ENCODE measurements around the gene RPL10. TPM values are rescaled to one million over a fixed set of nuclear protein-coding genes. Genes with fewer than 3 reads are reported as not detected.

RPL10 gene
- total and polyA plus RNA-seq, 2 of the 13 experiments (the other 11 are each of a cell fraction or from before 2014, with no cell fraction given) = 2,381 to 4,713 TPM

DNA sequence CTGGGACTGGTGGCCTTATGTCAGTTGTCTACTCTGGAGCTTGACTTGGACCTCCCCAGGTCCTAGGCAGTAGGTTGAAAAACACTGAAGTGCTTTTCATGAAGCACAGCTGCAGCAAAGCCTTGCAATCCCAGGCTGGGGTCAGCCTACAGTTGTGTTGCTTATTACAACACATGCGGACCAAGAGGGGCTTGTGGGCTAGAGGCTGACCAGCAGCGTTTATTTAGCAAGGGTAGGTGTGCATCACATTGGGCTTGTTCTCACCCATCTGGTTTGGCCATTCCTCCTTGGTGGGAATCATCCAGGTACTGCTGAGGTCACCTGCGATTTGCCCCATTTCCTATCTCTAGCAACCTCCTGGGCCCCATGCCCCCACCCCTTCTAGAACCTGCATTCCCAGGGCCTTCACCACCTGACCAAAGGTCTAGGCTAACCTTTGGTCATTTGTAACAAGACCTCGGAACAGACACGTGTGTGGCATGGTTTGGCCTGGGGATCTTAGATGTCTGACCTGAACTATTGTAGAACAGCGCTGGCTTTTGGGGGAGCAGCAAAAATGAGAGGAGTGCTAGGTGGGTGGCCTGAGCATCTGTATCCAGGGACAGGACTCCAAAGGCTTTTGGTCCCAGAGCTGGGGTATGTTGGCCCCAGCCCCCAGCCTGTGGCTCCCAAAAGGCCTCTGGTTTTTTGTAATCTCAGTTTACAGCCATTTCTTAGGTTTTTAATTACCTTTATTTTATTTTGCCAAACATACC is 3.0 kb downstream of the RPL10 start (continued):
- TF ChIP-seq, protein P1, sequence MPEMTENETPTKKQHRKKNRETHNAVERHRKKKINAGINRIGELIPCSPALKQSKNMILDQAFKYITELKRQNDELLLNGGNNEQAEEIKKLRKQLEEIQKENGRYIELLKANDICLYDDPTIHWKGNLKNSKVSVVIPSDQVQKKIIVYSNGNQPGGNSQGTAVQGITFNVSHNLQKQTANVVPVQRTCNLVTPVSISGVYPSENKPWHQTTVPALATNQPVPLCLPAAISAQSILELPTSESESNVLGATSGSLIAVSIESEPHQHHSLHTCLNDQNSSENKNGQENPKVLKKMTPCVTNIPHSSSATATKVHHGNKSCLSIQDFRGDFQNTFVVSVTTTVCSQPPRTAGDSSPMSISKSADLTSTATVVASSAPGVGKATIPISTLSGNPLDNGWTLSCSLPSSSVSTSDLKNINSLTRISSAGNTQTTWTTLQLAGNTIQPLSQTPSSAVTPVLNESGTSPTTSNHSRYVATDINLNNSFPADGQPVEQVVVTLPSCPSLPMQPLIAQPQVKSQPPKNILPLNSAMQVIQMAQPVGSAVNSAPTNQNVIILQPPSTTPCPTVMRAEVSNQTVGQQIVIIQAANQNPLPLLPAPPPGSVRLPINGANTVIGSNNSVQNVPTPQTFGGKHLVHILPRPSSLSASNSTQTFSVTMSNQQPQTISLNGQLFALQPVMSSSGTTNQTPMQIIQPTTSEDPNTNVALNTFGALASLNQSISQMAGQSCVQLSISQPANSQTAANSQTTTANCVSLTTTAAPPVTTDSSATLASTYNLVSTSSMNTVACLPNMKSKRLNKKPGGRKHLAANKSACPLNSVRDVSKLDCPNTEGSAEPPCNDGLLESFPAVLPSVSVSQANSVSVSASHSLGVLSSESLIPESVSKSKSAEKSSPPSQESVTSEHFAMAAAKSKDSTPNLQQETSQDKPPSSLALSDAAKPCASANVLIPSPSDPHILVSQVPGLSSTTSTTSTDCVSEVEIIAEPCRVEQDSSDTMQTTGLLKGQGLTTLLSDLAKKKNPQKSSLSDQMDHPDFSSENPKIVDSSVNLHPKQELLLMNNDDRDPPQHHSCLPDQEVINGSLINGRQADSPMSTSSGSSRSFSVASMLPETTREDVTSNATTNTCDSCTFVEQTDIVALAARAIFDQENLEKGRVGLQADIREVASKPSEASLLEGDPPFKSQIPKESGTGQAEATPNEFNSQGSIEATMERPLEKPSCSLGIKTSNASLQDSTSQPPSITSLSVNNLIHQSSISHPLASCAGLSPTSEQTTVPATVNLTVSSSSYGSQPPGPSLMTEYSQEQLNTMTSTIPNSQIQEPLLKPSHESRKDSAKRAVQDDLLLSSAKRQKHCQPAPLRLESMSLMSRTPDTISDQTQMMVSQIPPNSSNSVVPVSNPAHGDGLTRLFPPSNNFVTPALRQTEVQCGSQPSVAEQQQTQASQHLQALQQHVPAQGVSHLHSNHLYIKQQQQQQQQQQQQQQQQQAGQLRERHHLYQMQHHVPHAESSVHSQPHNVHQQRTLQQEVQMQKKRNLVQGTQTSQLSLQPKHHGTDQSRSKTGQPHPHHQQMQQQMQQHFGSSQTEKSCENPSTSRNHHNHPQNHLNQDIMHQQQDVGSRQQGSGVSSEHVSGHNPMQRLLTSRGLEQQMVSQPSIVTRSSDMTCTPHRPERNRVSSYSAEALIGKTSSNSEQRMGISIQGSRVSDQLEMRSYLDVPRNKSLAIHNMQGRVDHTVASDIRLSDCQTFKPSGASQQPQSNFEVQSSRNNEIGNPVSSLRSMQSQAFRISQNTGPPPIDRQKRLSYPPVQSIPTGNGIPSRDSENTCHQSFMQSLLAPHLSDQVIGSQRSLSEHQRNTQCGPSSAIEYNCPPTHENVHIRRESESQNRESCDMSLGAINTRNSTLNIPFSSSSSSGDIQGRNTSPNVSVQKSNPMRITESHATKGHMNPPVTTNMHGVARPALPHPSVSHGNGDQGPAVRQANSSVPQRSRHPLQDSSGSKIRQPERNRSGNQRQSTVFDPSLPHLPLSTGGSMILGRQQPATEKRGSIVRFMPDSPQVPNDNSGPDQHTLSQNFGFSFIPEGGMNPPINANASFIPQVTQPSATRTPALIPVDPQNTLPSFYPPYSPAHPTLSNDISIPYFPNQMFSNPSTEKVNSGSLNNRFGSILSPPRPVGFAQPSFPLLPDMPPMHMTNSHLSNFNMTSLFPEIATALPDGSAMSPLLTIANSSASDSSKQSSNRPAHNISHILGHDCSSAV (CRISPR knock-in tag; IDR thresholded peaks at IDR 0.05; ENCODE audit: borderline replicate concordance) = no peak
- TF ChIP-seq, protein P2, sequence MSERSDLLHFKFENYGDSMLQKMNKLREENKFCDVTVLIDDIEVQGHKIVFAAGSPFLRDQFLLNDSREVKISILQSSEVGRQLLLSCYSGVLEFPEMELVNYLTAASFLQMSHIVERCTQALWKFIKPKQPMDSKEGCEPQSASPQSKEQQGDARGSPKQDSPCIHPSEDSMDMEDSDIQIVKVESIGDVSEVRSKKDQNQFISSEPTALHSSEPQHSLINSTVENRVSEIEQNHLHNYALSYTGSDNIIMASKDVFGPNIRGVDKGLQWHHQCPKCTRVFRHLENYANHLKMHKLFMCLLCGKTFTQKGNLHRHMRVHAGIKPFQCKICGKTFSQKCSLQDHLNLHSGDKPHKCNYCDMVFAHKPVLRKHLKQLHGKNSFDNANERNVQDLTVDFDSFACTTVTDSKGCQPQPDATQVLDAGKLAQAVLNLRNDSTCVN (CRISPR knock-in tag; IDR thresholded peaks at IDR 0.05; ENCODE audit: borderline replicate concordance) = no peak
- no peak for TF ChIP-seq CREM (IDR thresholded peaks at IDR 0.05)
- no peak for TF ChIP-seq CREM (CRISPR knock-in tag; IDR thresholded peaks at IDR 0.05)
- TF ChIP-seq KDM2A (CRISPR knock-in tag; IDR thresholded peaks at IDR 0.05; ENCODE audit: borderline replicate concordance, low read depth) = peak; percentile 66
- no peak for TF ChIP-seq ZNF781 (CRISPR knock-in tag; IDR thresholded peaks at IDR 0.05; ENCODE audit: borderline replicate concordance, not compliant biosample characterization)
- TF ChIP-seq REL (CRISPR knock-in tag; conservative IDR thresholded peaks at IDR 0.05) = no peak
- no peak for TF ChIP-seq GTF2F1 (IDR thresholded peaks at IDR 0.05; ENCODE audit: low read length)
- TF ChIP-seq CAMTA2 (CRISPR knock-in tag; IDR thresholded peaks at IDR 0.05; ENCODE audit: borderline replicate concordance) = no peak
- TF ChIP-seq ZNF547 (CRISPR knock-in tag; IDR thresholded peaks at IDR 0.05) = no peak
- TF ChIP-seq POGZ (CRISPR knock-in tag; IDR thresholded peaks at IDR 0.05) = no peak
- no peak for TF ChIP-seq BRCA1 (CRISPR knock-in tag; IDR thresholded peaks at IDR 0.05)
- TF ChIP-seq, protein P3, sequence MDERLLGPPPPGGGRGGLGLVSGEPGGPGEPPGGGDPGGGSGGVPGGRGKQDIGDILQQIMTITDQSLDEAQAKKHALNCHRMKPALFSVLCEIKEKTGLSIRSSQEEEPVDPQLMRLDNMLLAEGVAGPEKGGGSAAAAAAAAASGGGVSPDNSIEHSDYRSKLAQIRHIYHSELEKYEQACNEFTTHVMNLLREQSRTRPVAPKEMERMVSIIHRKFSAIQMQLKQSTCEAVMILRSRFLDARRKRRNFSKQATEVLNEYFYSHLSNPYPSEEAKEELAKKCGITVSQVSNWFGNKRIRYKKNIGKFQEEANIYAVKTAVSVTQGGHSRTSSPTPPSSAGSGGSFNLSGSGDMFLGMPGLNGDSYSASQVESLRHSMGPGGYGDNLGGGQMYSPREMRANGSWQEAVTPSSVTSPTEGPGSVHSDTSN (CRISPR knock-in tag; IDR thresholded peaks at IDR 0.05) = no peak
- TF ChIP-seq ZNF83 (CRISPR knock-in tag; IDR thresholded peaks at IDR 0.05; ENCODE audit: borderline replicate concordance) = no peak
- no peak for TF ChIP-seq ZNF224 (CRISPR knock-in tag; IDR thresholded peaks at IDR 0.05)
- TF ChIP-seq BORCS8-MEF2B (CRISPR knock-in tag; IDR thresholded peaks at IDR 0.05) = no peak
- TF ChIP-seq ZNF605 (CRISPR knock-in tag; IDR thresholded peaks at IDR 0.05) = no peak
- TF ChIP-seq KDM3A (CRISPR knock-in tag; IDR thresholded peaks at IDR 0.05; ENCODE audit: low read depth) = no peak
- TF ChIP-seq ZNF20 (CRISPR knock-in tag; IDR thresholded peaks at IDR 0.05) = no peak
- TF ChIP-seq, protein P4, sequence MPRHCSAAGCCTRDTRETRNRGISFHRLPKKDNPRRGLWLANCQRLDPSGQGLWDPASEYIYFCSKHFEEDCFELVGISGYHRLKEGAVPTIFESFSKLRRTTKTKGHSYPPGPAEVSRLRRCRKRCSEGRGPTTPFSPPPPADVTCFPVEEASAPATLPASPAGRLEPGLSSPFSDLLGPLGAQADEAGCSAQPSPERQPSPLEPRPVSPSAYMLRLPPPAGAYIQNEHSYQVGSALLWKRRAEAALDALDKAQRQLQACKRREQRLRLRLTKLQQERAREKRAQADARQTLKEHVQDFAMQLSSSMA (CRISPR knock-in tag; IDR thresholded peaks at IDR 0.05) = no peak

Data from HepG2 (cell line).